Inferior parietal cortex (tissue), 1 donor: Measurements from ENCODE around the gene TMEM175.
"Not testable (repeated sequence)": the region's sequence is repeated elsewhere in the genome, so short reads cannot be mapped to it uniquely, and the experiment has no call there.

Source experiments
- DNase-seq: peaks from one replicate; pipeline ENCODE4 v3.0.0-alpha.2; 2016; ENCODE audit errors: extremely low spot score

Gene TMEM175

GRCh38 chr4:917466-917865 is 14.8 kb upstream of the TMEM175 start:
- DNase-seq = no peak

GRCh38 chr4:917992-918391 is 14.3 kb upstream of the TMEM175 start:
- no peak for DNase-seq

DNA sequence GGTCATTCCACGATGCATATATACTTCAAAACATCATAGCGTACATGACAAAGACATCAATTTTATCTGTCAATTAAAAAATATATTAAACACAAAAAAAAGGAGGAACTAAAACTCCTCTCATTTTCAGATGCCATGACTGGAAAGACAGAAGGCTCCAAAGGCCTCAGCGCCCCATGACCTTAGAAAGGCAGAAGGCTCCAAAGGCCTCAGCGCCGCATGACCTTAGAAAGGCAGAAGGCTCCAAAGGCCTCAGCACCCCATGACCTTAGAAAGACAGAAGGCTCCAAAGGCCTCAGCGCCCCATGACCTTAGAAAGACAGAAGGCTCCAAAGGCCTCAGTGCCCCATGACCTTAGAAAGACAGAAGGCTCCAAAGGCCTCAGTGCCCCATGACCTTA is 13.7 kb upstream of the TMEM175 start:
- DNase-seq = not testable (repeated sequence)

DNA sequence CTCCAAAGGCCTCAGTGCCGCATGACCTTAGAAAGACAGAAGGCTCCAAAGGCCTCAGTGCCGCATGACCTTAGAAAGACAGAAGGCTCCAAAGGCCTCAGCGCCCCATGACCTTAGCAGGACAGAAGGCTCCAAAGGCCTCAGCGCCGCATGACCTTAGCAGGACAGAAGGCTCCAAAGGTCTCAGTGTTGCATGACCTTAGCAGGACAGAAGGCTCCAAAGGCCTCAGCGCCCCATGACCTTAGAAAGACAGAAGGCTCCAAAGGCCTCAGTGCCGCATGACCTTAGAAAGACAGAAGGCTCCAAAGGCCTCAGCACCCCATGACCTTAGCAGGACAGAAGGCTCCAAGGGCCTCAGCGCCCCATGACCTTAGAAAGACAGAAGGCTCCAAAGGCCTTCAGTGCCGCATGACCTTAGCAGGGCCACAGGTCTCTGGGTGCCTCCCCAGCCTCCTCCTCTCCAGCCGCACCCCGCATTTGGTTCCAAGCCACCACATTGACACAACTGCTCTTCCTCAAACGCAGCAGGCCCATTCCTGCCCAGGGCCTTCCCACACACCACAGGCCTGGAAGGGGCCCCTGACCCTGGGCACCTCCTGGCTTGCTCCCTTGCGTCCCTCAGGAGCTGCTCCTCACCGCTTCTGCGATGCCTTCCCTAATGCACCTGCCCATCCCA is 13.1 kb upstream of the TMEM175 start:
- DNase-seq = not testable (repeated sequence)

- DNase-seq = no peak
Observed at GRCh38 chr4:921830-922331, 10.4 kb upstream of the TMEM175 start.

GRCh38 chr4:924107-925096 is 7.9 kb upstream of the TMEM175 start:
- DNase-seq = no peak

- DNase-seq = no peak
Observed at GRCh38 chr4:925171-925570, 7.1 kb upstream of the TMEM175 start.

GRCh38 chr4:925771-926500 is 6.3 kb upstream of the TMEM175 start:
- DNase-seq = no peak

DNA sequence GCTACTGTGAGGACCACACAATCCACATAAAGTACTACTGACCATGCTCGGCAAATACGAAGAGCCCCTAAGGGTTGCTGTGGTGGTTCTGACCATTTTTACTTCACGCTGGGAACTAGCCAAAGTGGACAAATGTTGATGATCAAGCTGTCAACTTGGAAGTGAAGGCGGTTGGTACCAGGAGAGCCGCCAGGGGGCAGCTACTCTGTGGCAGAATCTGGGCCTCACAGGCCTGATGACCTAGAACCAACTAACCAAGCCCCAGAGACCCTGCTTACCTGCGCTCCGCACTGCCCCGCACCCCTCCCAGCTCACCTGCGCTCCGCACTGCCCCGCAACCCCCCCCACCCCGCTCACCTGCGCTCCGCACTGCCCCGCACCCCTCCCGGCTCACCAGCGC is 5.7 kb upstream of the TMEM175 start:
- DNase-seq = no peak

- not testable (repeated sequence) for DNase-seq
Observed at GRCh38 chr4:927566-927965, 4.7 kb upstream of the TMEM175 start.

DNA sequence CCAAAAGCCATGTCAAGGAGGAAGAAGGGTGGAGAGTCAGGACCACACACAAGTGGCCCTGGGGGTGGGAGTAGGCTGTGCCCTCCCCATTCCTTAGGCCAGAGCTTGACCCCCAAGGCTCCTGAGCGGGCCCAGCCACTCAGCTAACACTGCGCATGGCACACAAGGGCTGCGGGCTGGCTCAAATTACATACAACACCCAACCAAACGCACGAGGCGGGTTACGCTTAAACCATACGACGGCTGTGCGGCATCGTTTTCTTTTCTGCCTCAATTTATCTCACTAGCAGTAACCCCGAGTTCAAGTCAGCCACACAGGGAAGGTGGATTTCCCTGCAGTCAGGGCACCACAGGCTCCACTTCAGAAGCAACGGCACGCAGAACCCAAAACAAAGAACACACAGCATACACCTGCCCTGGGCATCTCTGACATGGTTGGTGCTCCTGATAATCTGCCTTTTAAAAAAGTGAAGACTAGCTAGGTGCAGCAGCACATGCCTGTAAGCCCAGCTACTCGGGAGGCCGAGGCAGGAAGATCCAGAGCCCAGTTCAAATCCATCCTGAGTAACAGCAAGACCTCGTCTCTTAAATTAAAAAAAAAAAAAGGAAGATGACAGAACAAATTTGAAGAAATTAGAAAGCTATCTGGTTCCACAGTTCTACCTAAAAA is 3.0 kb upstream of the TMEM175 start:
- no peak for DNase-seq

- DNase-seq = no peak
Observed at GRCh38 chr4:930028-930551, 2.2 kb upstream of the TMEM175 start.

GRCh38 chr4:930827-931193 is 1.4 kb upstream of the TMEM175 start:
- no peak for DNase-seq

DNA sequence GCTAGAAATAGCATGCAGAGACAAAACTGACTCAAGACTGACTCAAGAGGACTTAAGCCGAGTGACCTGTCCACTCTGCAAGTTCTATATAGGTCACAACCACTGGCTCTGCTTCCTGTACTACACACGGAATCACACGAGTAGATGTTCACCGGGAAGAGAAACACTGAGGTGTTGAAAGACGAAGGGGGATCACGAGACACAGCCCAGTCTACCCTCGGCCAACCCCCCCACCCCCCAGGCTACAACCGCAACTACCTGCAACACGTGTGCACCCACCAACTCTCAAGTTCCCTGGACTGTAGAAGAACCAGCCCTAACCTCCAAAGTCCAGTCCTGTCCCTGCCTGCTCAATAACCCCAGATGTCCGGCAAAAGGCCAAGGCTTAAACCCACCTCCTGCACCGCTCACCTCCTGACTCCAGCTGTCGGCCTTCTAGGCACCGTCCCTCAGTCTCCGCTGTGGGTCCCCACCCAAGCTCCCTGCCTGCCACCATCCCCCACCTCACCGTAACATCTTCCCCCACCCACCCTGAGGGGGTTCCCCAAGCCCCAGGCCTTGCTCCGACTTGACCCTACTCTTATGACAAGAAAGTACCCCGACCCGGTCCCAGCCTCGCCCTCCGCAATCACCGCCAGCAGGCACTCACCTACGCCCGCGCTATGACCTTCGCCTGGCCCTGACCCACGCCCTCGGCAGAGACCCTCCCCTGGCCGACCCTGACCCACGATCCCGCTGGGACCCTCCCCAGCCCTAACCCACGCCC is 883 bp upstream of the TMEM175 start:
- DNase-seq = no peak

DNA sequence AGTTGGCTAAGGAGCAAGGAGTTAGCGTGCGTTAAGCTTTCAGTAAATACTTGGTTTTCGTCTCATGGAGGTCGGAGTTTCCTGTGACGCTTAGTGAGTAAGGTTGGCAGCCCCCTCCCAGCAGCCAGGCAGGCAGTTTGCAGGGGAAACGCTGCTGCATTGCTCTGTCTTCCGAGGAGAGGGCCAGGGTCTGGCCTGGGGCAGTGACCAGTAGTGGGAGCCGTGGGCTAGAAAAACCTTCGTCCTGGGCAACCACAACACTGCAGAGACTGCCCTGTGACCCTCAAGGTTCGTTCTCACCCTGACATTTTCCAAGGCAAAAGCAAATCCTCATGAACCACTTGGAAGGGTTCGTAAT is 432 bp downstream of the TMEM175 start:
- DNase-seq = no peak

DNA sequence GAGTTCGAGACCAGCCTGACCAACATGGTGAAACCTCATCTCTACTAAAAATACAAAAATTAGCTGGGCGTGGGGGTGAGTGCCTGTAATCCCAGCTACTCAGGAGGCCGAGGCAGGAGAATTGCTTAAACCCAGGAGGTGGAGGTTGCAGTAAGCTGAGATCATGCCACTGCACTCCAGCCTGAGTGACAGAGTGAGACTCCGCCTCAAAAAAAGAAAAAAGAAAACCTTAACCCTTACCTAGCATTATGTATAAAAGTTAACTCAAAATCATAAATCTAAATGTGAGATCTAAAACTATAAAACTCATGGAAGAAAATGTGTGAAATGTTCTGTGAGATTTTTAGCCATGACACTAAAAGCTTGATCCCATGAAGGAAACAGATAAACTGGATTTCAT is 7.2 kb downstream of the TMEM175 start:
- DNase-seq = not testable (repeated sequence)

DNA sequence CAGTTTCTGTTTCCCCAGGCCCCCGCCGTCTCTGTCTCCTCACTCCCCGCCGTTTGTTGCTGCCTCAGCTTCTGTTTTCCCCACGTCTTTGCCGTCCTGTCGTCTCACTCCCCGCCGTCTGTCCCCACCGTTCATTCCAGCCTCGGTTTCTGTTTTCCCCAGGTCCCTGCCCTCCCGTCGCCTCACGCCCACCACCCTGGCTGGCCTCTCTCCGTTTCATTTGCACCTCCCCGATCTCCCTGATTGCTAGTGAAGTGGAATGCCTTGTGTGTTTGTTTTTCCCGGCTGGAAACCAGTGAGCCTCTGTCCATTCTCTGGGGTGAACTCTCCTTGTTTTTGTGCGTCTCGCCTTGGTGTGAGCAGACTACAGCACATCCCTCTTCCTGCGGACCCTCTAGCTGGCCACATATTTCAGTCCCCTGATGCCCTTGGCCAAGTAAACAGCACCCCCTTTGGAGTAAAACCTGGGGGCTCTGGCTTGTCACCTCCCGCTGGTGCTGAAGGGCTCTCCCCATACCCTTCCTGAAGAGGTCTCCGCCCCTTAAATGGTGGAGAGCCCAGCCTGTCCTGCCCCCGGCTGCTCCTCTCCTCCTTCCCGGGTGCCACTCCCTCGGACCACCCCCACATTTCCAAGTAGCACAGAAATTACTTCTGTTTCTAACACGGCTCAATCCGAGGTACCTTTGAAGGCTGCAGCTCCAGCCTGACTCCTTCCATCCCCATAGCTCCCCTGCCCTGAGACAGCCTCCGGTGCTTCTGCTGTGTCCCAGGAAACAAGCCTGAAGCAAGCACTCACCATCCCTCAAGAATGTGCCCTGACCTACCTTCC is 13.2 kb downstream of the TMEM175 start:
- DNase-seq = no peak

DNA sequence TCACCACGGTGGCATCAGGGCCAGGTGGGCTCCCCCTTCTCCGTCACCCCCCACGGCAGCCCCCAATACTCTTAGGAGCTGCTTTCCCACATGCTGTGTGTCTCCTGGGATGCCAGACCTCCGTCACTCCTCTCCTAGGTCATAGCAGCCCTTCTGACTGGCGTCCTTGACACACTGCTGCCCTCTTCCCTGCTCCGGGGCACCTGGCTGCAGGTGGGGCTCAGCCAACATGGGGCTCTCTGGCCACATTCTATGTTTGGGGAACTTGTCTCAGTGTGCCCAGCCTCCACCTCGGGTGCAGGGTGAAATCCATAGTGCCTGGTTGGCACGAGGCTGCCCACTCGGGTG is 13.8 kb downstream of the TMEM175 start:
- DNase-seq = no peak

- DNase-seq = no peak
Observed at GRCh38 chr4:946517-947471, 14.5 kb downstream of the TMEM175 start.
